ENCODE data around the gene FAM131C.
"Not testable (repeated sequence)": the region's sequence is repeated elsewhere in the genome, so short reads cannot be mapped to it uniquely, and the experiment has no call there.

FAM131C gene

DNA sequence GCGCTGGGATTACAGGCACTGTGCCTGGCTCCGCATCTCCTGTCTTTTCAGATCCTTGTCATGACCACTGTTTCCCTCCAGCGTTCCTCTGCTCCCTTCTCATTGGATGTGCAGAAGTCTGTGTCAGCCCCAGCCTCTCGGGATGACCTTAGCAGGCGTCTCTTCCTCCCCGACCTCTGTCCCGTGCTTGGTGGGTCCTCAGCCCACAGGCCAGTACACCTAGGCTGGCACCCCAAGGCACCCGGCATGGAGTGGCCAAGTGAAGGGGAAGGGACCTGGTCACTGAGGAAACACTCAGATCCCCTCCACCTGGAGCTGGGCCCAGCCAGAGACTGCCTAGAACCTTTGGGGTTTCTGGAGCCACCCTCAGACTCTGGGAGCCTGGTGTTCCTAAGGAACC is 32.3 kb downstream of the FAM131C start:
- Histone ChIP-seq H3K4me2 (no peak overlapping the region), H3K79me2 (ENCODE audit: insufficient read depth, low read depth) (no peaks in the 10 kb centered on the region), H3K9ac (no peak overlapping the region), H3K27me3 (ENCODE audit: insufficient read depth, low read depth) (peaks cover 31% of the 10 kb centered on the region), H3K27ac (no peak overlapping the region), H3K36me3 (ENCODE audit: insufficient read depth) (no peaks in the 10 kb centered on the region), H2AFZ (ENCODE audit: low read depth) (no peak overlapping the region), H4K20me1 (ENCODE audit: insufficient read depth) (no peaks in the 10 kb centered on the region), H3K4me3 (IDR thresholded peaks at IDR 0.05; ENCODE audit: insufficient read depth, low read depth, low read length) (no peak overlapping the region), H3K4me1 (ENCODE audit: low read depth, poor library complexity, severe bottlenecking) (no peaks in the 10 kb centered on the region)
- TF ChIP-seq, protein P1, sequence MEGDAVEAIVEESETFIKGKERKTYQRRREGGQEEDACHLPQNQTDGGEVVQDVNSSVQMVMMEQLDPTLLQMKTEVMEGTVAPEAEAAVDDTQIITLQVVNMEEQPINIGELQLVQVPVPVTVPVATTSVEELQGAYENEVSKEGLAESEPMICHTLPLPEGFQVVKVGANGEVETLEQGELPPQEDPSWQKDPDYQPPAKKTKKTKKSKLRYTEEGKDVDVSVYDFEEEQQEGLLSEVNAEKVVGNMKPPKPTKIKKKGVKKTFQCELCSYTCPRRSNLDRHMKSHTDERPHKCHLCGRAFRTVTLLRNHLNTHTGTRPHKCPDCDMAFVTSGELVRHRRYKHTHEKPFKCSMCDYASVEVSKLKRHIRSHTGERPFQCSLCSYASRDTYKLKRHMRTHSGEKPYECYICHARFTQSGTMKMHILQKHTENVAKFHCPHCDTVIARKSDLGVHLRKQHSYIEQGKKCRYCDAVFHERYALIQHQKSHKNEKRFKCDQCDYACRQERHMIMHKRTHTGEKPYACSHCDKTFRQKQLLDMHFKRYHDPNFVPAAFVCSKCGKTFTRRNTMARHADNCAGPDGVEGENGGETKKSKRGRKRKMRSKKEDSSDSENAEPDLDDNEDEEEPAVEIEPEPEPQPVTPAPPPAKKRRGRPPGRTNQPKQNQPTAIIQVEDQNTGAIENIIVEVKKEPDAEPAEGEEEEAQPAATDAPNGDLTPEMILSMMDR (conservative IDR thresholded peaks at IDR 0.05; ENCODE audit: low read depth, low read length): no peak

DNA sequence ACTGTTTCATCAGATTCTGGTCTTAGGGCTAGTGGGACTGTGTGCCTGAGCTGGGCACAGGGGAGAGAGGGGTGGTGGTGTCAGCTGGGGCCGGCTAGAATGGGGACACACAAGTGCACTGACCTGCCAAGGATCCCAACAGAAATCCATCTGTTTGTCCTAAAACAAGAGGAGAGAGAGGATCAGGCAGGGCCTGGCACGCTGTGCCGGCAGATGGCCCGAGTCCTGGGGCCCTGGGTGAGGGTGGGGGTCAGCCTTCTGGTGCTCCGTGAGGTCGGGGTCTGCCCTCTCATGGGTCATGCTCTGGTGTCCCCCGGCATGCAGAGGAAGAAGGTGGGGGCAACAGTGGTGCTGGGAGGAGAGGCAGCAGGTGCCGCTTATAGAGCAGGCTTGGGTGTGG is 33.6 kb downstream of the FAM131C start:
- H3K79me2 ChIP-seq (ENCODE audit: insufficient read depth, low read depth); H3K4me1 ChIP-seq (ENCODE audit: low read depth, poor library complexity, severe bottlenecking); H3K4me2 ChIP-seq; H2AFZ ChIP-seq (ENCODE audit: low read depth); H3K9ac ChIP-seq; H4K20me1 ChIP-seq (ENCODE audit: insufficient read depth); H3K27ac ChIP-seq; H3K4me3 ChIP-seq (IDR thresholded peaks at IDR 0.05; ENCODE audit: insufficient read depth, low read depth, low read length); H3K36me3 ChIP-seq (ENCODE audit: insufficient read depth): not testable (repeated sequence)
- H3K27me3 ChIP-seq (ENCODE audit: insufficient read depth, low read depth): peaks cover 23% of the 10 kb centered on the region; the same call in 1 of the 2 replicates

DNA sequence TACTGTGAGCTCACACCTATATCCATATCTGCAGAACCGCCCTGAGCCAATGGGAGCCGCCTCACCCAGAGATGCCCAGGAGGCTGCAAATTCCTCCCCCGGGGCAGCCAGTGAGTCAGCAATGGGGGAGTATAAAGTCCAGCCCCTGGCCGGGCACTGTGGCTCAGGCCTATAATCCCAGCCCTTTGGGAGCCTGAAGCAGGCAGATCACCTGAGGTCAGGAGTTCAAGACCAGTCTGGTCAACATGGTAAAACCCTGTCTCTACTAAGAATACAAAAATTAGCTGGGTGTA is 34.9 kb downstream of the FAM131C start:
- no peak overlapping the region for H3K27ac ChIP-seq
- no peak overlapping the region for H3K4me2 ChIP-seq
- H3K79me2 ChIP-seq (ENCODE audit: insufficient read depth, low read depth): no peaks in the 10 kb centered on the region
- H3K4me1 ChIP-seq (ENCODE audit: low read depth, poor library complexity, severe bottlenecking): no peaks in the 10 kb centered on the region
- H3K9ac ChIP-seq: no peak overlapping the region
- TF ChIP-seq, protein P1 (conservative IDR thresholded peaks at IDR 0.05; ENCODE audit: low read depth, low read length): no peak
- H2AFZ ChIP-seq (ENCODE audit: low read depth): no peak overlapping the region
- H4K20me1 ChIP-seq (ENCODE audit: insufficient read depth): no peaks in the 10 kb centered on the region
- no peaks in the 10 kb centered on the region for H3K36me3 ChIP-seq (ENCODE audit: insufficient read depth)
- H3K4me3 ChIP-seq (IDR thresholded peaks at IDR 0.05; ENCODE audit: insufficient read depth, low read depth, low read length): no peak overlapping the region
- peaks cover 16% of the 10 kb centered on the region; the same call in 1 of the 2 replicates for H3K27me3 ChIP-seq (ENCODE audit: insufficient read depth, low read depth)

DNA sequence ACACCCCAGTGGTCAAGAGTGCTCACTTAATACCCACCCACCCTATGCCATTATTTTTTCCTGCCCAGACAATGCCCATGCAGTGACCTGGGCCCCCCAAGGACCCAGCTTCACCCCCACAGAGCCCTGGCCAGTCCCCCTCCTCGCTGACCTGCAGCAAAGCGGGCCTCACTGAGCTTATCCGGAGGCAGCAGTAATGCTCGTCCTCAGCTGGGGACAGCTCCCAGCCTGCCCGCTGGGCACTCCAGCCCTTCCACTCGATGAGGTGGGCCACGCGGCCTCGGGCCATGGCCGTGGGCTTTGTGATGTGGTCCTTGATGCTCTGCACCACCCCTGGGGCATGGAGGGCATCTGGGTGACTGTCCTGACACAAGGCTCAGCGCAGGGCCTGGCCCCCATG is 37.0 kb downstream of the FAM131C start:
- not testable (repeated sequence) for H3K36me3 ChIP-seq (ENCODE audit: insufficient read depth); H3K9ac ChIP-seq; H3K79me2 ChIP-seq (ENCODE audit: insufficient read depth, low read depth); H3K4me2 ChIP-seq; H3K27ac ChIP-seq; H3K4me1 ChIP-seq (ENCODE audit: low read depth, poor library complexity, severe bottlenecking); H3K27me3 ChIP-seq (ENCODE audit: insufficient read depth, low read depth); H4K20me1 ChIP-seq (ENCODE audit: insufficient read depth); H2AFZ ChIP-seq (ENCODE audit: low read depth); H3K4me3 ChIP-seq (IDR thresholded peaks at IDR 0.05; ENCODE audit: insufficient read depth, low read depth, low read length)

DNA sequence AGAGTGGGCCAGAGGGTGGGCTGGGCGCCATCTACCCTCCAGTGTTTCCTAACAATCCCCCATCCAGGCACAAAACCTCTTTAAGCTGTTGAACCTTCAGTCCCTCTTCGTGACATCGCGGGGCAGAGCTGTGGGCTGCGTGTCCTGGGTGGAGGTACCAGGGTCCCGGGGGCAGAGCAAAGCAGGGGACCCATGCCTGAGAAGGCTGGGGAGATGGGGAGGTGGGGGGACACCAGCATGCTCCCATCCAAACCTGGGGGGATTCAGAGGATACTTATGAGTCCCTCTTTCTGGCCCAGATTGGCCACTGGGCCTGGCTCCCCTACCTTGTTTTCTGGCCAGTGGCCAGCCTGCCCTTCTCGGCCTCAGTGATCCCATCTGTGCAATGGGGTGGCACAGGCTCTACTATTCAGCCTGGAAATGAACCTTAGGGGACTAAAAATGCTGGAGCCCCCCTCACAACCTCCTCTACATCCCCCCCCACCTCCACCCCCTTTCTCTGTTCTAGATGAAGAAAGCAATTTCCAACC is 40.3 kb downstream of the FAM131C start:
- H3K4me1 ChIP-seq (ENCODE audit: low read depth, poor library complexity, severe bottlenecking); H3K9ac ChIP-seq; H3K36me3 ChIP-seq (ENCODE audit: insufficient read depth); H2AFZ ChIP-seq (ENCODE audit: low read depth); H3K27ac ChIP-seq; H3K79me2 ChIP-seq (ENCODE audit: insufficient read depth, low read depth); H3K27me3 ChIP-seq (ENCODE audit: insufficient read depth, low read depth); H3K4me3 ChIP-seq (IDR thresholded peaks at IDR 0.05; ENCODE audit: insufficient read depth, low read depth, low read length); H4K20me1 ChIP-seq (ENCODE audit: insufficient read depth); H3K4me2 ChIP-seq: not testable (repeated sequence)

DNA sequence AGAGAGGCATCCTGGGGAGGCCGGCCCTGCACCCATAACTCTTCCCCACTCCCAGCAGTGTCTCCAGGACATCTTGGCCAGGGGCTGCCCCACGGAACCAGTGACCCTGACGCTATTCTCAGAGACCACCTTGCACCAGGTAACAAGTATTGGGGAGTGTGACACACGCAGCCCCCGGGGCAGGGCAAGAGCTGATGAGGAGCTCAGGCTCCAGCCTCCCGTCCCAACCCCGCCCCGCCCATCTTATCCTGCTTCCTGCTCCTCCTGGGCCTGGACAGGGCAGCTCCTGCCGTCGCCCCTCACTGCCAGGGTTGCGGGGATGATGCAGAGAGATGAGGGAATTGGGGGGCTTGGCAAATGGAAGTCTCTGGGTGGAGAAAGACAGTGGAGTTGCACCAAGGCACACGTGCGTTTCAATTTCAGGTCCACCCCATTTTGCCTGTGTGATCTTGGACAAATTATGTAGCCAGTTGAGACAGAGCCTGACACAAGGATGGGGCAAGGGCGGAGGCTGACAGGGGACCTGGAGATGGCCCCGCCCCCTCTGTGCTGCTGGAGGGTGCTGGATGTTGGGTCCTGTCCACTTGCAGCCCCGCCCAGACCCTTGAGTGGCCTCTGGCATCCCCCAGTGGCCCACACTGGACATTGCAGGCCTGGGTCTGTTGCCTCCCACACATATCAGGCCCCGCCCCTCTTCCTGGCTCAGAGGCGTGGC is 40.9 kb downstream of the FAM131C start:
- no peak overlapping the region for H2AFZ ChIP-seq (ENCODE audit: low read depth)
- H3K79me2 ChIP-seq (ENCODE audit: insufficient read depth, low read depth): no peaks in the 10 kb centered on the region
- H3K4me3 ChIP-seq (IDR thresholded peaks at IDR 0.05; ENCODE audit: insufficient read depth, low read depth, low read length): no peak overlapping the region
- H3K36me3 ChIP-seq (ENCODE audit: insufficient read depth): no peaks in the 10 kb centered on the region
- no peaks in the 10 kb centered on the region for H4K20me1 ChIP-seq (ENCODE audit: insufficient read depth)
- H3K27me3 ChIP-seq (ENCODE audit: insufficient read depth, low read depth): peaks cover 4% of the 10 kb centered on the region; the same call in 1 of the 2 replicates
- no peak overlapping the region for H3K27ac ChIP-seq
- H3K9ac ChIP-seq: no peak overlapping the region
- TF ChIP-seq, protein P1 (conservative IDR thresholded peaks at IDR 0.05; ENCODE audit: low read depth, low read length): peak; percentile 79
- no peaks in the 10 kb centered on the region for H3K4me1 ChIP-seq (ENCODE audit: low read depth, poor library complexity, severe bottlenecking)
- H3K4me2 ChIP-seq: no peak overlapping the region

Measured in KMS-11 (cell line).